ENCODE measurements around the gene CACNA1I.
A peak's percentile ranks its signal among the peaks of the same experiment; 100 is the strongest.

Gene CACNA1I

GRCh38 chr22:39556970-39557841 lies 13.3 kb upstream of the CACNA1I start:
- TF ChIP-seq CTCF (IDR thresholded peaks at IDR 0.05) (peak; percentile 48), ZFX (IDR thresholded peaks at IDR 0.05; ENCODE audit: borderline replicate concordance) (no peak)

GRCh38 chr22:39558254-39558727 lies 12.3 kb upstream of the CACNA1I start:
- TF ChIP-seq CTCF (IDR thresholded peaks at IDR 0.05) (no peak), ZFX (IDR thresholded peaks at IDR 0.05; ENCODE audit: borderline replicate concordance) (no peak)
- H3K27ac ChIP-seq, result no peak overlapping the region

More at GRCh38 chr22:39556970-39557841, 13.3 kb upstream of the CACNA1I start:
- H3K27ac ChIP-seq, result no peak overlapping the region

- no peak overlapping the region for H3K27ac ChIP-seq
- TF ChIP-seq CTCF (IDR thresholded peaks at IDR 0.05), result no peak
Measured at GRCh38 chr22:39558950-39559349, 11.6 kb upstream of the CACNA1I start.

- TF ChIP-seq ZFX (IDR thresholded peaks at IDR 0.05; ENCODE audit: borderline replicate concordance), result no peak
- peak; percentile 80 for TF ChIP-seq CTCF (IDR thresholded peaks at IDR 0.05)
- no peak overlapping the region for H3K27ac ChIP-seq
Measured at GRCh38 chr22:39559456-39560105, 11.0 kb upstream of the CACNA1I start.

GRCh38 chr22:39560127-39560526 lies 10.4 kb upstream of the CACNA1I start:
- TF ChIP-seq CTCF (IDR thresholded peaks at IDR 0.05) (no peak), ZFX (IDR thresholded peaks at IDR 0.05; ENCODE audit: borderline replicate concordance) (no peak)
- H3K27ac ChIP-seq, result no peak overlapping the region

- TF ChIP-seq CTCF (IDR thresholded peaks at IDR 0.05) (no peak), ZFX (IDR thresholded peaks at IDR 0.05; ENCODE audit: borderline replicate concordance) (no peak)
Measured at GRCh38 chr22:39562839-39563489, 7.6 kb upstream of the CACNA1I start.

More at GRCh38 chr22:39562839-39563489, 7.6 kb upstream of the CACNA1I start:
- no peak overlapping the region for H3K27ac ChIP-seq

Data from 22Rv1 (cell line).